NCI-H226 (cell line): ENCODE measurements around the gene PNPLA6.

ENCODE experiments used
- DNase-seq: peaks from one replicate; pipeline ENCODE4 v3.0.0-alpha.2; 2015

Gene PNPLA6

DNA sequence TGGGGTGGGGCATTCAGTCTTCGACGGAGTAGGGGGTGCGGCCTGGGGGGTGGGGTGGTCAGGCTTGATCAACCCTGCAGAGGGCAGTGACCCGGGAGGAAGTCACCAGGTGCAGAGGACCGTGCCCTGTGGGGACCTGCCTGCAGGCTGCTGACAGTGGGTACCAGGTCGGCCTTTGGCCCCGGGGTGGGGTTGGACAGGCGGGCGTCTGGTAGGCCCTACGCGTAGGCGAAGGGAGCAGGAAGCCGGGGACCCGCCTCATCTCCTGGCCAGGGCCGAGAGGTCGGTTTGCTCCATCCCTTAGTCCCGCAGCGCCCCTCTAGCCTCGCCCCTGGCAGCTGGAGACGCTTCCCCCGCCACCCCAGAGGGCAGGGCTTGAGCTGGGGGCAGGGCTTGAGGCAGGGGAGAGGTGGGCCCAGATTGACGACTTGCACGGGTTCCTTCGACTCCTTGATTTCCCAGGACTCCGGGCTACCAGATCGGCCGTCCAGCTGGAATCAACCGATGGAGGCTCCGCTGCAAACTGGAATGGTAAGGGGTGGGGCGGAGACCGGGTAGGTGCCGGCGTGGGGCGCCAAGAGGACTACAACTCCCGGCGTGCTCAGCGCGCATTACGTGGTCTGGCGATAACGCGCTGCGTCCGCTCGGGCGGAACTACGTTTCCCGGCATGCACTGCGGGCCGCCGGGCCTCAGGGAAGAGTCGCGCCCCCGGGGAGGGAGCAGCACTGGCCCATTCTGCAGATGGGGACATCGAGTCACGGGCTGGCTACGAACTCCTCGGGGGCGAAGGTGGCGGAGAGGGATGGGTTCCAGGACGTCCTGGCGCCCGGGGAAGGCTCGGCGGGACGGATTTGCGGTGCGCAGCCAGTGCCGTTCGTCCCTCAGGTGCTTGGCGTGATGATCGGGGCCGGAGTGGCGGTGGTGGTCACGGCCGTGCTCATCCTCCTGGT, at the start of gene PNPLA6:
Gene PNPLA6, plus strand, starts transcription at position 671 of the 951 bp plus-strand sequence. Its CDS starts 72 bp downstream, at position 743.
- DNase-seq = peak; percentile 92

DNA sequence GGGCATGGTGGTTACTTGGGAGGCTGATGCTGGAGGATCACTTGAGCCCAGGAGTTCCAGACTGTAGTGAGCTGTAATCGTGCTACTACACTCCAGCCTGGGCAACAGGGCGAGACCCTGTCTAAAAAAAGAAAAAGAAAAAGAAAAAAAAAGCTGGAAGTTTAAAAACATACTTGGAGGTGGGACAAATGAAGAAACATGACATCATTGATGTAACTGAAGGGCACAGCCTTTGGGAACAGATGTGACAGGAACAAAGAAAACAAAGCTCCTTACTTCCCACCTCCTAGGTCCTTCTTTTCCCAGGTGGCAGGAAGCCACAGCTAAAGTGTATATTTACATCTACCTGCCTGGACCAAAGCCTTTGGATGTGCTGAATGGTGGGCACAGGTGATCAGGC, 48.6 kb upstream of the PNPLA6 start:
- no peak for DNase-seq

DNA sequence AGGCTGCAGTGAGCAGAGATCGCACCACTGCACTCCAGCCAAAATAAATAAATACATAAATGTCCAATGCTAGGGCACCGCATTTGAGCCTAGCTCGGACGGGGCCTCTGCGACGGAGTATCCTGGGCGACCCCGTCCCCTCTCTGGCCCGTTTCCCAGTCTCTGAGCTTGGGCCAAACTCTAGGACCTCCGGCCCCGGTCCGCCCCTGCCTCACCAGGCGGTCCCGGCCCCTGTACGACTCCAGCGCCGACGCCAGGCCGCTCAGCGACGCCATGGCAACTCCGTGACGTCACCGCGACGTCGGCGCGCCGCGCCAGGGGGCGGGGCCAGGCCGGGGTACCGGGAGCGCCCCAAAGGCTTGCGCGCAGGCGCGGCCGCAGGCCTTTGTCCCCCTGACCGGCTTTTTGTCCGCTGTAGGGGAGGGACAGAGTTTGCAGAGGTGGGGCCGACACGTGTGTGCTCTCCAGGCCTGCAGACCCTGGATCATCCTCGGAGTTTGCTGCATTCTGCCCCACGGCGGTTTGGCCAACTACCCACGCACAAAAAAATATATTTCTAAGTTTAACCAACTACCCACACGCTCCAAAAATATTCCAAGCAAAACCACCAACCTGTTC, 46.7 kb upstream of the PNPLA6 start, which contains the start of gene PEX11G:
Gene PEX11G, minus strand, starts transcription at position 300 of the 618 bp plus-strand sequence. Its CDS starts 25 bp downstream, at position 275.
- peak; percentile 76 for DNase-seq

DNA sequence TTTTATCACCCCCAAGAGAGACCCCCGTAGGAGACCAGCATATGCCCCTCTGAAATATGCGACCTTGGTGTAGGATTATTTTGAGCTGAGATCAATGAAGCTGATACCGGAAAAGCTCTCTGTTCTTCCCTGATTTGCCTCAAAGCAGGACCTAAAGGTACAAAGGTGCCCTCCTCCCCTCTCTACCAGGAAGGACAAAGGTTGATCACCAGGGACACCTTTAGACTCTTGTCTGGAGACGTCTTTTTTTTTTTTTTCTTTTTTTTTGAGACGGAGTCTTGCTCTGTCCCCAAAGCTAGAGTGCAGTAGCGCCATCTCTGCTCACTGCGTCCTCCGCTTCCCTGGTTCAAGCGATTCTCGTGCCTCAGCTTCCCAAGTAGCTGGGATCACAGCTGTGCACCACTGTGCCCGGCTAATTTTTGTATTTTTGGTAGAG, 45.9 kb upstream of the PNPLA6 start:
- DNase-seq = no peak

DNA sequence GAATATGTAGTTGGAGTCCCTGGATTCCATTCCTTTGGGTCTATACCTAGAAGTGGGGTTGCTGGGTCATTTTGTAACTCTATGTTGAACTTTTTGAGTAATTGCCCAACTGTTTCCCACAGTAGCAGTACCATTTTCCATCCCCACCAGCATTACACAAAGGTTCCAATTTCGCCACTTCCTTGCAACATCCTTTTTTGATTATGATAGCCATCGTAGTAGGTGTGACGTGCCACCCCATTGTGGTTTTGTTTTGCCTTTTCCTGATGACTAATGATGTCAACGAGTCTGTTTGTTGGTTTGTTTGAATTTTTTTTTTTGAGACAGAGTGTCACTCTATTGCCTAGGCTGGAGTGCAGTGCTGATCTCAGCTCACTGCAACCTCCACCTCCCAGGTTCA, 43.4 kb upstream of the PNPLA6 start:
- DNase-seq = no peak

DNA sequence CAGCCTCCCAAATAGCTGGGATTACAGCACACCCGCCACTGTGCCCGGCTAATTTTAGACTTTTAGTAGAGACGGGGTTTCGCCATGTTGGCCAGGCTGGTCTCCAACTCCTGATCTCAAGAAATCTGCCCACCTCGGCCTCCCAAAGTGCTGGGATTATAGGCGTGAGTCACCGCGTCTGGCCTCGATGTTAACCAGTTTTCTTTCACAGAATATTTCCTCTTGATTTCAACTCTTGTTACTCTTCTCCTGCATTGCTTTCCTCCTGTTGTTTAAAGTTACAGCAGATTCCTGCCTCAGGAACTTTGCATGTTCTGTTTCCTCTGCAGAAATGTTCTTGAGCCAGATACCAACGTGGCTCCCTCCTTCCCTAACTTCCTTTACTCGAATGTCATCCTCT, 43.0 kb upstream of the PNPLA6 start:
- DNase-seq = no peak

DNA sequence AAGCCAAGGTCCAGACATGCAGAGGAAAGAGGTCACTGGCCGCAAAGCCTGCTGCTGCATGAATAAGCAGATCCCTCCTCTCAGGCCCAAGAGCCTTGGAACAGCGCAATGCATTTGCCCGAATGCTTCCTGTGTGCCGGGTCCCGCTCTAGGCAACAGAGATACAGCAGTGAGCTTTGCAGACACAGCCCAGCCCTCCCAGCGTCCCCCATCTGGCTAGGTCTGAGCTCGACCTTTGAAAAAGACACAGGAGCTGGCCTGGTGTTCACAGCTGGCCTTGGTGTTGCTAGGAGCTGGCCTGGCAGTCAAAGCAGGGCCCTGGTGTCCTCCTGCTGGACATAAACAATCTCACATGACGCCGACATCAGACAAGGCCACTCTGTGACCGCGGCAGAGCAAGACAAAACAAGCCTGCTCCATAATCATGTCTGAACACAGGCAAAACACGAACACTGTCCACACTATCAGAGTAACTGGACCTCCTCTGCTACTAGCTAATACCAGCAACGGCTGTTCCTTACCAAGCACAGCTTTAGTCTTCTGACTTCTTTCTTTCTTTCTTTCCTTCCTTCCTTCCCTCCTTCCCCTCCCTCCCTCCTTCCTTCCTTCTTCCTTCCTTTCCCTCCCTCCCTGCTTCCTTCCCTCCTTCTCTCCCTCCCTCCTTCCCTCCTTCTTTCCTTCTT, 41.0 kb upstream of the PNPLA6 start:
- DNase-seq = no peak

DNA sequence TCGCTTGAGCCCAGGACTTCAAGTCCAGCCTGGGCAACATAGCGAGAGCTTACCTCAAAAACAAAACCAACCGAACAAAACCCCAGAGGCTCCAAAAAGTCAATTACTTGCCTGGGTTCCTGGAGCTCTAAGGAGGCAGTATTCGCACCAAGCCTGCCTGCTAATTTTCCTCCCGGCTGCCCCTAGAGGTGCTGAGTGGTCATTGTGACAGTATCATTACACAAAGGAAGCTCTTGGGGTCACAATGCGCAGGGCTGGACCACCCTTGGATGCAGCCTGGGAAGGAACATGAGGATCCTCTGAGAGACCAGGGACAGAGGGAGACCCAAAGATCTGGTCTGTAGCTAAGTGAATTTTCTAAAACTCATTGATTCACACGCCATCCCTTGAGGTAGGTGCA, 38.2 kb upstream of the PNPLA6 start:
- no peak for DNase-seq

DNA sequence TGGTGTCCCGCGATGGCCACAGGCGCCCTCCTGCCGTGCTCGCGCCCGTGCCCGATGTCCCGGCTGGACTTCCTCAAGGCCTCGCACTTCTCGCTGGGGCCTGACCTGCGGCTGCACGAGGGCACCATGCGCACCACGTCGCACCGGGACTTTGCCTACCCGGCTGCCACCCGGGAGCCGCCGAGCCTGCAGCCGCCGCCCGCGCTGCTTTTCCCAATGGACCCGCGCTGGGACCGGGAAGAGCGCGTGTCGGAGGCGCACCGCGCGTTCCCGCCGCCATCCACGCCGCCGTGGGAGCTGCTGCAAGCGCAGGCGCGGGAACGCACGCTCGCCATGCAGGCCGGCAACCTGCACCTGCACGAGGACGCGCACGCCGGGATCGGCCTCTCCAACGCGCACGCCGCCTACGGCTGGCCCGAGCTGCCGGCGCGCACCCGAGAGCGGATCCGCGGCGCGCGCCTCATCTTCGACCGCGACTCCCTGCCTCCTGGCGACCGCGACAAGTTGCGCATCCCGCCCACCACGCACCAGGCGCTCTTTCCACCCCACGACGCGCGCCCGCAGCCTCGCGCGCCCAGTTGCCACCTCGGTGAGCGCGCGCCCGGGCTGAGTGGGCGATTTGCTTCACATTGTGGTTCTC, 34.6 kb upstream of the PNPLA6 start:
- no peak for DNase-seq

DNA sequence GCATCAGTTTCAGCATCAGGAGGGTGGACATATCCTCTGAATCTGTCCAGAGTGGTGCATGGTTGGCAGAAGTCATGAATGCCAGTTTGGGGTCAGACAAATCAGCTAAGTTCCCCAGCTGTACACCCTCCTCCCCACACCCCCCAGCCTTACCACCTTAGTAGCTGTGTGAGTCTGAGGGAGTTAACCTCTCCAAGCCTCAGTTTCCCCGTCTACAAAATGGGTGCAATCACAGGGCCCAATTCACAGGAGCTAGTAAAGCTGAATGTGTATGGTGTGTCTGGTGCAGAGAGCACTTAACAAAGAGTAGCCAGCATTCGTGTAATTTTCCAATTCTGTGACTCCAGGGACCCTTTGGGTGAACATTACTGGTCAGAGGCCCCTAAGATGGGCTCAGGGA, 33.0 kb upstream of the PNPLA6 start:
- no peak for DNase-seq

DNA sequence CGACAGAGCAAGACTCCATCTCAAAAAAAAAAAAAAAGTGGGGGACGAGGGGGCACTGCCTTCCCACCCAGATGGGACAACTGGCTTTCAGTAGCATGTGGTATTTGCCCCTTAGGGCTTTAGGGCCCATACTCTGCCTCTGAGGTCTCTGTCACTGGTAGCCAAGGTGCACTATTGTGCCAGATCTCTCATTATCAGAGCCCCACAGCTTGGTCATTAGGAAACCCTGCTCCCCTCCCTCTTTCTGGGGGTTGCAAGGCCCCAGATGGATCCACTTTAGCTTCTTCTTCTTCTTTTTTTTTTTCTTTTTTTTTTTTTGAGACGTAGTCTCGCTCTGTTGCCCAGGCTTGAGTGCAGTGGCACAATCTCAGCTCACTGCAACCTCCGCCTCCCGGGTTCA, 30.8 kb upstream of the PNPLA6 start:
- DNase-seq = no peak

DNA sequence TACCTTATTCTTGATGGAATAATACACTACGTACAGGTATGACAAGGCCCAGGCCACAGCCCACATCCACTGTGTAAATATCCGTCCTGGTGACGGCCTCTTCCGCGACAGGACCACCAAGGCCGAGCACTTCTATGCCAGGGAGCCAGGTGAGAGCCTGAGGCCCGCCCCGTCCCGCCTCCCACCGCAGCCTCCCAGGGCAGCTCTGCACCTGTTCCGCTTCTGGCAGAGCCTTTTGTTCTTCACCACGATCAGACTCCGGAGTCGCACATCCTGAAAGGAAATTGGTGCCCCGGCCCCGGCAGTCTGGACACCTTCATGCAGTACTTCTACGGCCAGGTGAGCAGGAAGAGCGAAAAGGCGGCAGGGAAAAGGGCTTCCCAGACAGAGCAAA, 30.2 kb upstream of the PNPLA6 start:
- no peak for DNase-seq

DNA sequence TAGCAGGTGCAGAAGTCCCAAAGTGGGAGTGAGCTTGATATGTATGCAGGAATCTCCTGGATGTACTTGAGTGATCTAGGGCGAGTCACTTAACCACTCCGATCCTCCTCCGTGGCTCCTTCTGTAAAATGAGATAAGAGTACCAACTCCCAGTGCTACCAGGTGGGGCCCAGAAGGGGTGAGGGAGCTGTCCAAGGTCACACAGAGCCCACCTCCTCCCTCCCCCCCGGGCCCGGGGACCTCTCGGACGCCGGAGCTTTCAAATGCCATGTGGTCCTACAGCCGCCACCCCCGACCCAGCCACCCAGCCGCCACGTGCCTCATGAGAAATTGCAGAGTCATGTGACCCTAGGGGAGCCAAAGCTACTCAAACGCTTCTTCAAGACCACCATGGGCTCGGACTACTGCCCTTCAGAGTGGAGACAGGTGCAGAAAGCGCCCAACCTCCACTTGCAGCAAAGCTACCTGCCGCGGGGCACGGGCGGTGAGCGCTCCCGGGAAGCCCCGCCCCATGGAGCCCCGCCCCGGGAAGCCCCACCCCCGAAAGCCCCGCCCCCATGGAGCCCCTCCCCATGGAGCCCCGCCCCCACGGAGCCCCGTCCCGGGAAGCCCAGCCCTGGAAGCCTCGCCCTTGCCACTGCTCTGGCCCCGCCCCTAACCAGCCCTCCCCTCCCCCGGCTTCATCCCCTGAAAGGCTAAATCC, 29.7 kb upstream of the PNPLA6 start:
- DNase-seq = peak; percentile 40

DNA sequence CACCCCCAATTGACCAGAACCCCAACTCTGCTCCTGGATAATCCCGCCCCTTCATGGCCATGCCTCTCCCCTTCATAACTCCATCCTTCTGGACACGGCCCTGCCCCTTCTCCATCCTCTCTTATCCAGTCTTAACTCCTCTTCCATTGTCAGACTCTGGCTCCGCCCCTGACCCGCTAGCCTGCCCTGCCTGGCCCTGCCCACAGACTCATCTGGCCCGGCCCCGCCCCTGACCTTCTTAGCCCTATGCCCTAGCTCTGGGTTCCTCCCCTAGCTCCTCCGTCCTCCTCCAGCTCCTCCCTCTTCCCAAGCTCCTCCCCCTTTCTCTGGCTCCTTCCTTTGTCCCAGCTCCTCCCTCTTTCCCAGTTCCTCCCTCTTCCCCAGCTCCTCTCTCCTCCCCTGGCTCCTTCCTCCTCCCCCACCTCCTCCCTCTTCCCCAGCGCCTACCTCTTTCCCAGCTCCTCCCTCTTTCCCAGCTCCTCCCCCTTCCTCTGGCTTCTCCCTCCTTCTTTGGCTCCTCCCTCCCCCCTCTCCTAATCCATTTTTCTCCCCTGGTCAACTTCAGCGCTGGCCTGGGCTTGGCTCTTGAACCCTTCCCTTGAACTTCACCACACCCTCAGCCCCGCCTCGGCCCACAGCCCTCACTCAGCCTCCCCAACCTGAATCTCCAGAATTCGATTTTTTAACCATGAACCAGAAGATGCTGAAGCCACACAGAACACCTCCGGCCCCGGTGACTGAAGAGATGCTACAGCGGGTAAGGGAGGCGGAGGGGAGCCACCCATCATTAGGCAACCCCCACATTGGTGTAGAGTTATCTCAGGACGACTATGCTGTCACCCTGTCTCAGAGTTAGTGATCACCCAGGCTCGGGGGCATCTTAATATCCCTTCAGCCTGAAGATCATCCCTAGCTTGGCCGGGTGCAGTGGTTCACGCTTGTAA, 28.9 kb upstream of the PNPLA6 start:
- DNase-seq = peak; percentile 95

DNA sequence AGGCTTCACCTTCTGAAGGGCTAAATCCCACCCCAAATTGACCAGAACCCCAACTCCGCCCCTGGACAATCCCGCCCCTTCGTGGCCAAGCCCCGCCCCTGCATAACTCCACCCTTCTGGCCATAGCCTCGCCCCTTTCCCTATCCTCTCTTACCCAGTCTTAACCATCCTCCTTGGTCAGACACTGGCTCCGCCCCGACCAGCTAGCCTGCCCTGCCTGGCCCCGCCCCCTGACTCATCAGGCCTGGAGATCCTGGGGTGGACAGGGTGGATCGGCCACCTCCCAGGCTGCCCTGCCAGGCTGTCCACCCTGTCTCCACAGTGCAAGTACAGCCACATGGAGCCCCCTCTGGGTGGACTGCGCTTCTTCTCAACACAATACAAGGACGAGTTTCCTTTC, 27.6 kb upstream of the PNPLA6 start:
- DNase-seq = peak; percentile 94

DNA sequence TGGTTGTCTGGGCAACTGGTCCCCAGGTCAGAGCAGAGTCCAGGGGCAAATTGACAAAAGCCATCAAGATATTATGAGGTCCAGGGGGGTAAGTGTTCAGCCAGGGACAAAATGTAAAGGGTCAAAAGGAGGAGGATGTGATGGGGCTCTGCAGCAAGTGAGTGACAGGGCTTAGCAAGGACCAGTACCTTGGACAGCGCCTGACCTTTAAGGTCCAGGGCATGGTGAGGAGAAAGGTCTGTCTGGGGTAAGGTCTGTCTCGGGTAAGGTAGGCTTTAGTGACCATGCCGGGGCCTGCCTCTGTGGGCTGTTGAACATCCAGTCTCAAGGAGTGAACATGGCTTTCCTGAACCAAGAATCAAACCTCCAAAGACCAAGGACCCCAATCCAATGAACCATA, 25.9 kb upstream of the PNPLA6 start:
- no peak for DNase-seq

DNA sequence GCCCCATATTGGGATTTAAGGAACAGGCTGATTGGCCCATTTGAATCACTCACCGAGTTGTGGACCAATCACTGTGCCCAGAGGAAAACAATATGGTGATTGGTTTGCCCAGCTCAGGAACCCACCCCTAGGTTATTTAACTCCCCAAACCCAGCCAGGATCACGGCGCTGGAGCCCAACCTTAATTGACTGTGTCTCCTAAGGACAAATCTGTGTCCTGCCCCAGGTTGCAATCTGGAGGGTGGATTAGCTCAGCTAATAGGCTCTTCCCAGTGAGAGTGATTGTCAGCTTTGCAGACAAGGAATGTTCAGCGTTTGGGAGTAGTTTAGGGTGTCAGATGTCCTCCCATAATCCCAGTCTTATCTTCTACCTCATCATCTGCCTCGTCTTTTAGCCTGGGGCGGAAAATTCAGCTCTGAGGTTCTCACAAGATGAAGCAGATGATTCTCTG, 23.1 kb upstream of the PNPLA6 start:
- no peak for DNase-seq

DNA sequence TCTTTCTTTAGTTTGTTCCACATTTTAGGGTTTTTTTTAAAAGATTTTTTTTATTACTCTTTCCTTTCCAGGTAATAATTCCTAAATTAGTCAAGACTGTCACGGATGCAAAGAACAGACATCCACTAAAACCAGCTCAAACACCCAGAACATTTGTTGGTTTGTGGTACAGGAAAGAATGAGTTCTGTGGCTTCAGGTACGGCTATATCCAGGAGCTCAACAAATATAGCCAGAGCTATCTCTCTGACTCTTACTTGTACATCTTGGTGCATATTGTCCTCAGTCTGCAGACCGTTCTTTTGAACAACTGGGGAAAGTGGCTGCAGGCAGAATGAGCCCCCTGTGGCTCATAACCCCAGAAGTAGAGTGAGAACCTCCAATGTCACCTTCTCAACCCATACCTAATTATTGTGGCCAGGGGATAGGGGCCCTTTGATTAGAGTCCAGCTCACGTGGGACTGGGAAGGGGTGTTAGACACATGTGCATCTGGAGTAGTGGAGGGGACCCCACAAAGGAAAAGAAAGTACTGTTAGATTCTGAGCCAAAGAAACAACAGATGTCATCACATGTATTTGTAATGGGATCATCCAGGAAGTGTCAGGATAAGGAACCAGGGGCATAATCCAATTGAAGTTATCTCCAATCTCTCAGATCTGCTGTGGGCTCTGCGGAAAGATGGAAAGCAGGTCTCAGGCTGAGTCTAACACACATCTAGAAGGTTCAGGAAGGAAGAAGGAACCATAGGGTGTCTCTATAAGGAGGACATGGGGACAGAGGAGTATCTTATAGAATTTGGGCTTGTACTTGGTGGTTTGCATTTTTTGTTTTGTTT, 21.5 kb upstream of the PNPLA6 start:
- DNase-seq = no peak

DNA sequence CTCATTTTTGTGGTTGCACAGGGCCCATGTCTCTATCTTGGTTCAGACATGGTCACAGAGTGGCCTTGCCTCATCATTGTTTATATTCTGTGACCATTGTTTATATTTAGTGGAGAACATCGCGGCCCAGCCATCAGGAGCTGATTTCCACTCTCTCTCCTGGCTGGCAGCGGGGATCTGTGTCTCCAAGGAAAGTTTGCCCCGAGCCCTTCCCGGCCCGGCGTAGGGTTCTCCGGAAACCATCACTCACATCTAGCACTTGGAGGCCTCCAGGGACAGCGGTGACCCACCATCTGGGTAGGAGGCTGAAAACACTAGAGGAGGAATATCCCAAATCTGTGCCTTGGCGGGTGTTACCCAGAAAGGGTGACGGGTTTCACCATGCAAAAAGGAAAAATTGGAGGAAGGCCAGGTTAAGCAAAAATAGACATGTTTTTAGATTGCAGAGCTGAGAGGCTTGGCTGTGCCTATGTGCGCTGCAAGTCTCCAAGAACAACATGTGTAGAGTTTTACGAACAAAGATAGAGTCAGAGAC, 20.3 kb upstream of the PNPLA6 start:
- DNase-seq = no peak

DNA sequence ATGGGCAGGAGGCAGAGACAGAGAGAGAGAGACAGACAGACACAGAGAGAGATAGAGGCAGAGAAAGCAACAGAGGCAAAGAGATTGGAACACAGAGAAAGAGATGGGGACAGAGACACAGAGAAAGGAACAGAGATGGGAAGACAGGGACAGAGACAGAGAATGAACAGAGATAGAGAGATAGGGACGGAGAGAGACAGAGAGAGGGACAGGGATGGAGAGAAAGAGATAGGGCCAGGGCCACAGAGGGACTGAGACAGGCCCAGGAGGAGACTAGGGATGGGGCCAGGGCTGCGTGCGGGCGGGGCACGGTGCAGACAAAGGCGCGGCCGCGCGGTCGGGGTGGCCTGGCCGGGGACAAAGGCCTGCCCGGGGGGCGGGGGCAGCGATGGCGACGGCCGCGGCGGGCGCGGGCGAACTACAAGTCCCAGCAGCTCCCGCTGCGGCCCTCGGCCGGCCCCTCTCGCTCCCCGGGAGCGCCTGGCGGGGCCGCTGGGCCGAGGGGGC, 19.8 kb upstream of the PNPLA6 start, which contains the start of gene ZNF358:
Gene ZNF358, plus strand, starts transcription at position 459 of the 507 bp plus-strand sequence. CDS start 3,140 bp downstream, outside the sequence.
- no peak for DNase-seq
